GM12864 (cell line): ENCODE results near the gene SCAMP1.

Experiments
- DNase-seq: peaks from one replicate; pipeline ENCODE4 v3.0.0-alpha.2; 2011; ENCODE audit warnings: low read depth
- H3K4me3 ChIP-seq: 2 replicates; pipeline ENCODE4 v1.5.1; 2011; ENCODE audit warnings: mild to moderate bottlenecking, low read depth, low read length, control low read depth
- TF ChIP-seq, protein P1 (sequence below): IDR thresholded peaks from 2 replicates; pipeline ENCODE4 v1.5.1; 2011; ENCODE audit warnings: low read depth, mild to moderate bottlenecking, moderate library complexity, low read length, control low read depth, inconsistent platforms; ENCODE audit errors: missing control alignments

The SCAMP1 gene

GRCh38 chr5:78399116-78399515, 38.7 kb downstream of the SCAMP1 start:
- DNase-seq = no peak
- no peak overlapping the region for H3K4me3 ChIP-seq
- TF ChIP-seq, protein P1, sequence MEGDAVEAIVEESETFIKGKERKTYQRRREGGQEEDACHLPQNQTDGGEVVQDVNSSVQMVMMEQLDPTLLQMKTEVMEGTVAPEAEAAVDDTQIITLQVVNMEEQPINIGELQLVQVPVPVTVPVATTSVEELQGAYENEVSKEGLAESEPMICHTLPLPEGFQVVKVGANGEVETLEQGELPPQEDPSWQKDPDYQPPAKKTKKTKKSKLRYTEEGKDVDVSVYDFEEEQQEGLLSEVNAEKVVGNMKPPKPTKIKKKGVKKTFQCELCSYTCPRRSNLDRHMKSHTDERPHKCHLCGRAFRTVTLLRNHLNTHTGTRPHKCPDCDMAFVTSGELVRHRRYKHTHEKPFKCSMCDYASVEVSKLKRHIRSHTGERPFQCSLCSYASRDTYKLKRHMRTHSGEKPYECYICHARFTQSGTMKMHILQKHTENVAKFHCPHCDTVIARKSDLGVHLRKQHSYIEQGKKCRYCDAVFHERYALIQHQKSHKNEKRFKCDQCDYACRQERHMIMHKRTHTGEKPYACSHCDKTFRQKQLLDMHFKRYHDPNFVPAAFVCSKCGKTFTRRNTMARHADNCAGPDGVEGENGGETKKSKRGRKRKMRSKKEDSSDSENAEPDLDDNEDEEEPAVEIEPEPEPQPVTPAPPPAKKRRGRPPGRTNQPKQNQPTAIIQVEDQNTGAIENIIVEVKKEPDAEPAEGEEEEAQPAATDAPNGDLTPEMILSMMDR = no peak

- TF ChIP-seq, protein P1 = no peak
- no peak for DNase-seq
- no peak overlapping the region for H3K4me3 ChIP-seq
Observed at GRCh38 chr5:78404682-78405293, 44.4 kb downstream of the SCAMP1 start.

- TF ChIP-seq, protein P1 = no peak
- no peak overlapping the region for H3K4me3 ChIP-seq
- DNase-seq = peak; percentile 10
Observed at GRCh38 chr5:78405829-78406750, 45.7 kb downstream of the SCAMP1 start.

DNA sequence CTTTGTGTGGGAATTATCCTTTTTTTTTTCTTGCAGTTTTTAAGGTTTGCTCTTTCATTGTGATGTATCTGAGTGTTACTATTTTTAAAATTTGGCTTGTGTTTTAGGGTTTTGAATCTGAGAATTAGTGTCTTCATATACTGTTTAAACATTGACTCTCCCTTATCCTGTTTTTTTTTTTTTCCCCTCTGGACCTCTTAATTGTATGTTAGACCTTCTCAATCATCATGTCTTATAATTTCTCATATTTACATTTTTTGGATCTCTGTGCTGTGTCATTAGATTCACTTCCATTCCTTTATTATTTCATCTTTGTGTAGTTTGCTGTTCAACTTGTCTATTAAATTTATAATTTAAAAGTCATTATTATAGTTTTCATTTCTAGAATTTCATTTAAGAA, 47.0 kb downstream of the SCAMP1 start:
- H3K4me3 ChIP-seq = no peak overlapping the region
- no peak for DNase-seq
- TF ChIP-seq, protein P1 = no peak

DNA sequence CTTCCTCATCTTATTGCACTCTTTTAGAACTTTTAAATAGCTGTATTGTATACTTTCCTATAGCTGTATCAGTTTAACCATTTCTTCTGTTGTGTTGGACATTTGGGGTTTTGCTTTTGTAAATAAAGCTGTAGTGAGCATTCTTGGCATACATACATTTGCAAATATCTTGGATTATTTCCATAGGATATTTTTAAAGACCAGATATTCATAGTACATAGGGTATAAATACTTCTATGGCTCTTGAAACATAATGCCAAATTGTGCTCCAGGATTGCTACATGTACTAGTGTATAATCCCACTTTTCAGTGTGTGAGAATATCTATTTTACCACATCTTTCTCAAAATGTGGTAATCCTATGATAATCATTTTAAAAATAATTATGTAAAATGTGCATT, 51.2 kb downstream of the SCAMP1 start:
- TF ChIP-seq, protein P1 = no peak
- DNase-seq = no peak
- H3K4me3 ChIP-seq = no peak overlapping the region

GRCh38 chr5:78416677-78417425, 56.4 kb downstream of the SCAMP1 start:
- DNase-seq = no peak
- no peak overlapping the region for H3K4me3 ChIP-seq
- TF ChIP-seq, protein P1 = no peak
